GM23338 (cell line): Measurements from ENCODE around the gene LYSMD3. TPM values are rescaled to one million over a fixed set of nuclear protein-coding genes. Genes with fewer than 3 reads are reported as not detected.
A peak's percentile ranks its signal among the peaks of the same experiment; 100 is the strongest.

Experiments
- ATAC-seq: fragments of 200-7000 bp; cut with Tn5 transposase; 3 replicates; pipeline ENCODE4 v1.9.1; 2020
- DNase-seq: peaks from one replicate; pipeline ENCODE4 v3.0.0-alpha.2; 2015; ENCODE audit warnings: low spot score
- H2AFZ ChIP-seq: fragments of 200-600 bp; sonication (generic); 2 replicates; pipeline ENCODE4 v1.8.0; 2016; ENCODE audit warnings: antibody characterized with exemption, mild to moderate bottlenecking, moderate library complexity
- H3F3A ChIP-seq: fragments of 200-600 bp; sonication (generic); replicated peaks from 2 replicates; pipeline ENCODE4 v1.8.0; 2017; ENCODE audit warnings: antibody characterized with exemption, mixed run types, low read depth
- H3K27ac ChIP-seq: fragments of 200-600 bp; sonication (generic); 2 replicates; pipeline ENCODE4 v1.6.1; 2016; ENCODE audit warnings: low read depth
- H3K27me3 ChIP-seq: fragments of 200-600 bp; sonication (generic); 2 replicates; pipeline ENCODE4 v1.8.0; 2016; ENCODE audit warnings: mild to moderate bottlenecking, mixed run types, moderate library complexity; ENCODE audit not compliant: insufficient read depth
- H3K36me3 ChIP-seq: fragments of 200-600 bp; sonication (generic); 2 replicates; pipeline ENCODE4 v1.8.0; 2016; ENCODE audit warnings: mild to moderate bottlenecking; ENCODE audit not compliant: insufficient read depth
- H3K4me1 ChIP-seq: fragments of 200-600 bp; sonication (generic); 2 replicates; pipeline ENCODE4 v1.8.0; 2016; ENCODE audit warnings: mild to moderate bottlenecking, moderate library complexity; ENCODE audit not compliant: insufficient read depth
- H3K4me2 ChIP-seq: fragments of 200-600 bp; sonication (generic); 2 replicates; pipeline ENCODE4 v1.7.1; 2017; ENCODE audit warnings: mixed run types
- H3K4me3 ChIP-seq: fragments of 200-600 bp; sonication (generic); 2 replicates; pipeline ENCODE4 v1.6.1; 2016; ENCODE audit warnings: mixed run types
- H3K79me2 ChIP-seq: fragments of 200-600 bp; sonication (generic); replicated peaks from 2 replicates; pipeline ENCODE4 v1.8.0; 2017; ENCODE audit warnings: mild to moderate bottlenecking; ENCODE audit not compliant: insufficient read depth
- H3K9me2 ChIP-seq: fragments of 200-600 bp; sonication (generic); 2 replicates; pipeline ENCODE4 v1.8.0; 2017; ENCODE audit not compliant: insufficient read depth
- H4K20me1 ChIP-seq: fragments of 200-600 bp; sonication (generic); replicated peaks from 2 replicates; pipeline ENCODE4 v1.8.0; 2017; ENCODE audit warnings: mild to moderate bottlenecking; ENCODE audit not compliant: insufficient read depth
- H3K27ac Mint-ChIP-seq: 2 replicates; pipeline ENCODE4 v1.8.0; 2020; ENCODE audit warnings: inconsistent platforms, mild to moderate bottlenecking, moderate library complexity, mixed read lengths
- H3K27me3 Mint-ChIP-seq: 3 replicates; pipeline ENCODE4 v1.8.0; 2022; ENCODE audit warnings: low read depth, mild to moderate bottlenecking, moderate library complexity, mixed read lengths, inconsistent platforms; ENCODE audit not compliant: insufficient read depth, poor library complexity
- H3K36me3 Mint-ChIP-seq: 3 replicates; pipeline ENCODE4 v1.8.0; 2021; ENCODE audit warnings: low read depth, mild to moderate bottlenecking, inconsistent platforms, moderate library complexity, mixed read lengths
- H3K4me1 Mint-ChIP-seq: 3 replicates; pipeline ENCODE4 v1.8.0; 2020; ENCODE audit warnings: mild to moderate bottlenecking, inconsistent platforms, mixed read lengths
- H3K4me3 Mint-ChIP-seq: 3 replicates; pipeline ENCODE4 v1.8.0; 2021; ENCODE audit warnings: moderate library complexity, mild to moderate bottlenecking, inconsistent platforms, mixed read lengths
- H3K9me3 Mint-ChIP-seq: 3 replicates; pipeline ENCODE4 v1.8.0; 2020; ENCODE audit warnings: moderate library complexity, mild to moderate bottlenecking, inconsistent platforms, mixed read lengths
- CREB1 ChIP-seq: fragments of 250-450 bp; sonication (Bioruptor Pico); IDR thresholded peaks from 2 replicates; pipeline ENCODE4 v1.5.0; 2020; ENCODE audit warnings: low read depth, mild to moderate bottlenecking, moderate library complexity
- CTCF ChIP-seq, 2 experiments: fragments of 200-600 bp in 1 of 2; sonication (generic) in 1 of 2; conservative IDR thresholded peaks; 2 replicates each; pipeline versions ENCODE4 v1.5.1 to v1.6.1; 2016 to 2017; ENCODE audit warnings: antibody characterized with exemption in 2 of 2, low read depth in 2 of 2, mild to moderate bottlenecking in 2 of 2, moderate library complexity in 1 of 2
- EZH2 ChIP-seq: fragments of 200-600 bp; sonication (generic); IDR thresholded peaks from one replicate; pipeline ENCODE4 v1.8.0; 2017; ENCODE audit warnings: antibody characterized with exemption, mild to moderate bottlenecking, low read depth; ENCODE audit not compliant: unreplicated experiment
- JUNB ChIP-seq: IDR thresholded peaks from one replicate; pipeline ENCODE4 v1.6.1; 2016; ENCODE audit warnings: antibody characterized with exemption; ENCODE audit not compliant: unreplicated experiment
- NANOG ChIP-seq: IDR thresholded peaks from 2 replicates; pipeline ENCODE4 v1.6.1; 2016; ENCODE audit warnings: antibody characterized with exemption, borderline replicate concordance
- POLR2AphosphoS5 ChIP-seq: IDR thresholded peaks from 2 replicates; pipeline ENCODE4 v1.6.1; 2016; ENCODE audit warnings: antibody characterized with exemption, low read depth
- STAT1 ChIP-seq: IDR thresholded peaks from one replicate; pipeline ENCODE4 v1.6.1; 2016; ENCODE audit warnings: antibody characterized with exemption; ENCODE audit not compliant: unreplicated experiment
- ZNF114 ChIP-seq: fragments of 250-450 bp; sonication (Bioruptor Pico); IDR thresholded peaks from 2 replicates; pipeline ENCODE4 v1.5.0; 2020; ENCODE audit warnings: mild to moderate bottlenecking, moderate library complexity
- ZNF331 ChIP-seq: fragments of 250-450 bp; sonication (Bioruptor Pico); IDR thresholded peaks from 2 replicates; pipeline ENCODE4 v1.5.0; 2020; ENCODE audit warnings: low read depth, mild to moderate bottlenecking, moderate library complexity
- polyA plus RNA-seq: library from polyadenylated mRNA; unstranded; fragments of >200 nt; fragmentation: Nextera tagmentation; extraction: Ambion mirVana; gene quantifications from 2 replicates; pipeline ENCODE4 v1.2.1, GENCODE V29; 2016
- total RNA-seq: library from RNA; depleted of rRNA; stranded (reverse); fragments of >200 nt; shearing (Covaris generic); gene quantifications from 2 replicates; pipeline ENCODE4 v1.2.3, GENCODE V29; 2014
- TF ChIP-seq, protein P1 (sequence below): IDR thresholded peaks from one replicate; pipeline ENCODE4 v1.6.1; 2018; ENCODE audit warnings: antibody characterized with exemption; ENCODE audit not compliant: unreplicated experiment

The LYSMD3 gene
- total and polyA plus RNA-seq, 2 experiments from 2014 or later, result 10.7 to 19.6 TPM

GRCh38 chr5:90519081-90519480, 10.3 kb downstream of the LYSMD3 start:
- H2AFZ ChIP-seq, result no peak overlapping the region
- no peak overlapping the region for H3K4me3 Mint-ChIP-seq
- H3K36me3 Mint-ChIP-seq, result peaks cover 10% of the 10 kb centered on the region; the same call in 2 of the 3 replicates
- H3K27ac ChIP-seq, result peak overlapping the region; percentile 23; the same call in 1 of the 2 replicates
- no peaks in the 10 kb centered on the region for H3K9me3 Mint-ChIP-seq
- no peak for ATAC-seq
- no peaks in the 10 kb centered on the region for H3K36me3 ChIP-seq
- H3K4me3 ChIP-seq, result no peak overlapping the region
- DNase-seq, result no peak
- H3K27ac Mint-ChIP-seq, result peak overlapping the region; percentile 10; the same call in 1 of the 2 replicates
- no peaks in the 10 kb centered on the region for H3K9me2 ChIP-seq
- H3F3A ChIP-seq, result no peaks in the 10 kb centered on the region
- no peaks in the 10 kb centered on the region for H4K20me1 ChIP-seq
- no peak for TF ChIP-seq POLR2AphosphoS5
- TF ChIP-seq CTCF (conservative IDR thresholded peaks at IDR 0.05; ENCODE audit: low read depth in 2 of 2), result no peak
- TF ChIP-seq STAT1, result no peak
- TF ChIP-seq JUNB, result no peak
- no peak for TF ChIP-seq CREB1 (CRISPR knock-in tag)
- no peak for TF ChIP-seq EZH2
- no peaks in the 10 kb centered on the region for H3K4me1 ChIP-seq
- H3K79me2 ChIP-seq, result no peaks in the 10 kb centered on the region
- no peaks in the 10 kb centered on the region for H3K27me3 ChIP-seq
- H3K27me3 Mint-ChIP-seq, result peaks cover 3% of the 10 kb centered on the region
- H3K4me2 ChIP-seq, result no peak overlapping the region
- peaks cover 4% of the 10 kb centered on the region; the same call in 2 of the 3 replicates for H3K4me1 Mint-ChIP-seq

DNA sequence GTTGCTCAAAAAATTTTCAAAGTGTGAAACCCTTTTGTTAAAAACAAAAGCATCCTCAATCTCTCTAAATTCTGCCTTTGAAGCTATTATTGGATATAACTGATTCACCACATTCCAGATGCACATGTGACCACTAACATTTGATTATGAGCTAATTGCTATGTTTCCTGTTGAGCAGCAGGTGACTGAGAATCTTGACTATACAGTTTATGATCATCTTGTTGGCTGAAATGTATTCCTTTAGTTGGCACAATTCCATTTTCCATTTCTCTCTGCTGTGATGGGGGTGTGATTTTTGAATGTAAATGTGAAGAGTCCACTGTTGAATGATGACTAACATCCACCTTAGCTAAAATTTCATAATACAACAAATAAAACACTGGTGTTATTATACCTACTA, 10.7 kb downstream of the LYSMD3 start:
- H3K27ac Mint-ChIP-seq, result peak overlapping the region; percentile 10; the same call in 1 of the 2 replicates
- no peaks in the 10 kb centered on the region for H3K9me3 Mint-ChIP-seq
- no peaks in the 10 kb centered on the region for H3F3A ChIP-seq
- H3K79me2 ChIP-seq, result no peaks in the 10 kb centered on the region
- no peak overlapping the region for H3K4me2 ChIP-seq
- no peak for ATAC-seq
- H3K36me3 Mint-ChIP-seq, result peaks cover 8% of the 10 kb centered on the region; the same call in 2 of the 3 replicates
- no peaks in the 10 kb centered on the region for H3K4me1 ChIP-seq
- H3K27me3 Mint-ChIP-seq, result peaks cover 3% of the 10 kb centered on the region
- no peaks in the 10 kb centered on the region for H3K27me3 ChIP-seq
- no peak overlapping the region for H3K4me3 ChIP-seq
- no peak overlapping the region for H2AFZ ChIP-seq
- no peak overlapping the region for H3K4me3 Mint-ChIP-seq
- no peaks in the 10 kb centered on the region for H3K36me3 ChIP-seq
- TF ChIP-seq STAT1, result no peak
- no peak for DNase-seq
- no peaks in the 10 kb centered on the region for H3K9me2 ChIP-seq
- no peaks in the 10 kb centered on the region; the same call in 1 of the 2 replicates for H4K20me1 ChIP-seq
- peak overlapping the region; percentile 23; the same call in 1 of the 2 replicates for H3K27ac ChIP-seq
- peaks cover 4% of the 10 kb centered on the region; the same call in 2 of the 3 replicates for H3K4me1 Mint-ChIP-seq

DNA sequence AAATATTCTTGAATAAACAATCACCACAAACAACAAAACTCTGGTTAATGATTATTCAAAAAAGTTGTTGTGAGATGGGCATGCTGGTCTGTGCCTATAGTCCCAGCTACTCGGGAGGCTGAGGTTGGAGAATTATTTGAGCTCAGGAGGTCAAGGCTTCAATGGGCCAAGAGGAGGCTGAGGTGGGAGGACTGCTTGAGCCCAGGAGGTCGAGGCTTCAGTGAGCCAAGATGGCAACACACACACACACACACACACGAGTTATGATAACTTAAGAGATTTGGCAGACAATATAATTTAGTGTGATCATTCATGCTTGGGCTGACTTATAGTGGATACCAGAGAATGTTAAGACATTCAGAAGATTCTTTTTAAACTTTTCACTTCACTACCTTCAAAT, 14.9 kb downstream of the LYSMD3 start:
- H3K4me3 ChIP-seq, result no peak overlapping the region
- TF ChIP-seq, protein P1, sequence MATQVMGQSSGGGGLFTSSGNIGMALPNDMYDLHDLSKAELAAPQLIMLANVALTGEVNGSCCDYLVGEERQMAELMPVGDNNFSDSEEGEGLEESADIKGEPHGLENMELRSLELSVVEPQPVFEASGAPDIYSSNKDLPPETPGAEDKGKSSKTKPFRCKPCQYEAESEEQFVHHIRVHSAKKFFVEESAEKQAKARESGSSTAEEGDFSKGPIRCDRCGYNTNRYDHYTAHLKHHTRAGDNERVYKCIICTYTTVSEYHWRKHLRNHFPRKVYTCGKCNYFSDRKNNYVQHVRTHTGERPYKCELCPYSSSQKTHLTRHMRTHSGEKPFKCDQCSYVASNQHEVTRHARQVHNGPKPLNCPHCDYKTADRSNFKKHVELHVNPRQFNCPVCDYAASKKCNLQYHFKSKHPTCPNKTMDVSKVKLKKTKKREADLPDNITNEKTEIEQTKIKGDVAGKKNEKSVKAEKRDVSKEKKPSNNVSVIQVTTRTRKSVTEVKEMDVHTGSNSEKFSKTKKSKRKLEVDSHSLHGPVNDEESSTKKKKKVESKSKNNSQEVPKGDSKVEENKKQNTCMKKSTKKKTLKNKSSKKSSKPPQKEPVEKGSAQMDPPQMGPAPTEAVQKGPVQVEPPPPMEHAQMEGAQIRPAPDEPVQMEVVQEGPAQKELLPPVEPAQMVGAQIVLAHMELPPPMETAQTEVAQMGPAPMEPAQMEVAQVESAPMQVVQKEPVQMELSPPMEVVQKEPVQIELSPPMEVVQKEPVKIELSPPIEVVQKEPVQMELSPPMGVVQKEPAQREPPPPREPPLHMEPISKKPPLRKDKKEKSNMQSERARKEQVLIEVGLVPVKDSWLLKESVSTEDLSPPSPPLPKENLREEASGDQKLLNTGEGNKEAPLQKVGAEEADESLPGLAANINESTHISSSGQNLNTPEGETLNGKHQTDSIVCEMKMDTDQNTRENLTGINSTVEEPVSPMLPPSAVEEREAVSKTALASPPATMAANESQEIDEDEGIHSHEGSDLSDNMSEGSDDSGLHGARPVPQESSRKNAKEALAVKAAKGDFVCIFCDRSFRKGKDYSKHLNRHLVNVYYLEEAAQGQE, result no peak
- TF ChIP-seq NANOG, result no peak
- no peak for TF ChIP-seq JUNB
- TF ChIP-seq ZNF114 (CRISPR knock-in tag), result no peak
- TF ChIP-seq EZH2, result no peak
- no peak for TF ChIP-seq POLR2AphosphoS5
- TF ChIP-seq ZNF331 (CRISPR knock-in tag), result no peak
- H4K20me1 ChIP-seq, result no peaks in the 10 kb centered on the region; the same call in 1 of the 2 replicates
- H3F3A ChIP-seq, result no peaks in the 10 kb centered on the region
- Mint-ChIP-seq H3K27ac (no peak overlapping the region), H3K9me3 (no peaks in the 10 kb centered on the region), H3K36me3 (peaks cover 28% of the 10 kb centered on the region), H3K27me3 (peaks cover 3% of the 10 kb centered on the region), H3K4me1 (peaks cover 4% of the 10 kb centered on the region; the same call in 2 of the 3 replicates), H3K4me3 (no peak overlapping the region)
- no peaks in the 10 kb centered on the region for H3K79me2 ChIP-seq
- no peak overlapping the region for H3K27ac ChIP-seq
- no peaks in the 10 kb centered on the region for H3K9me2 ChIP-seq
- 0 out of 2 replicates have a peak, but pooled peaks cover 8% of the 10 kb centered on the region for H3K36me3 ChIP-seq
- H2AFZ ChIP-seq, result no peak overlapping the region
- no peak for DNase-seq
- no peaks in the 10 kb centered on the region for H3K27me3 ChIP-seq
- H3K4me1 ChIP-seq, result 0 out of 2 replicates have a peak, but pooled peaks cover 3% of the 10 kb centered on the region
- H3K4me2 ChIP-seq, result no peak overlapping the region
- ATAC-seq, result no peak
